Measurements from ENCODE around the gene FAM20C. TPM values are rescaled to one million over a fixed set of nuclear protein-coding genes. Genes with fewer than 3 reads are reported as not detected.

The FAM20C gene
- total RNA-seq, 1 experiment from 2014 or later: 87.9 TPM

GRCh38 chr7:171364-171904 is 20.9 kb upstream of the FAM20C start:
- Histone ChIP-seq H3K4me3 (ENCODE audit: low read length) (no peak overlapping the region), H3K36me3 (ENCODE audit: low read depth, low read length) (no peaks in the 10 kb centered on the region), H3K4me2 (ENCODE audit: low read length) (no peak overlapping the region), H3K9me3 (ENCODE audit: low read length) (no peaks in the 10 kb centered on the region), H3F3A (ENCODE audit: low read length, unreplicated experiment) (no peaks in the 10 kb centered on the region), H3K27me3 (ENCODE audit: low read length) (no peaks in the 10 kb centered on the region; the same call in 1 of the 2 replicates), H3K79me2 (ENCODE audit: low read length) (no peaks in the 10 kb centered on the region), H3K4me1 (ENCODE audit: insufficient read depth, low read length) (no peaks in the 10 kb centered on the region), H2AFZ (ENCODE audit: low read length) (no peak overlapping the region), H4K20me1 (ENCODE audit: low read length) (no peaks in the 10 kb centered on the region), H3K27ac (ENCODE audit: low read length) (no peak overlapping the region), H3K9me2 (replicated peaks; ENCODE audit: low read length) (no peaks in the 10 kb centered on the region), H3K9ac (ENCODE audit: low read length) (no peak overlapping the region)
- DNase-seq (no peak), ATAC-seq (no peak)
- no TSS peak for BruUV-seq (replicated peaks)
- CTCF ChIA-PET: no interaction called here
- POLR2A ChIA-PET (ENCODE audit: unreplicated experiment): no interaction called here
- intact Hi-C loops (cut with micrococcal nuclease): no loop called here
- TF ChIP-seq EZH2 (IDR thresholded peaks at IDR 0.05; ENCODE audit: low read length, unreplicated experiment): no peak
- TF ChIP-seq CTCF (conservative IDR thresholded peaks at IDR 0.05; ENCODE audit: low read depth, low read length): no peak

- ATAC-seq (no peak), DNase-seq (no peak)
- Histone ChIP-seq H4K20me1 (ENCODE audit: low read length) (no peaks in the 10 kb centered on the region), H3K27me3 (ENCODE audit: low read length) (no peaks in the 10 kb centered on the region; the same call in 1 of the 2 replicates), H3K9me2 (replicated peaks; ENCODE audit: low read length) (no peaks in the 10 kb centered on the region), H3K79me2 (ENCODE audit: low read length) (no peaks in the 10 kb centered on the region), H3K27ac (ENCODE audit: low read length) (no peak overlapping the region), H3K9me3 (ENCODE audit: low read length) (no peaks in the 10 kb centered on the region), H2AFZ (ENCODE audit: low read length) (no peak overlapping the region), H3K4me1 (ENCODE audit: insufficient read depth, low read length) (no peaks in the 10 kb centered on the region), H3K9ac (ENCODE audit: low read length) (no peak overlapping the region), H3K36me3 (ENCODE audit: low read depth, low read length) (no peaks in the 10 kb centered on the region), H3F3A (ENCODE audit: low read length, unreplicated experiment) (no peaks in the 10 kb centered on the region), H3K4me3 (ENCODE audit: low read length) (no peak overlapping the region), H3K4me2 (ENCODE audit: low read length) (no peak overlapping the region)
- CTCF ChIA-PET: no interaction called here
- no TSS peak for BruUV-seq (replicated peaks)
- POLR2A ChIA-PET (ENCODE audit: unreplicated experiment): no interaction called here
- intact Hi-C loops (cut with micrococcal nuclease): no loop called here
- TF ChIP-seq EZH2 (IDR thresholded peaks at IDR 0.05; ENCODE audit: low read length, unreplicated experiment): no peak
- no peak for TF ChIP-seq CTCF (conservative IDR thresholded peaks at IDR 0.05; ENCODE audit: low read depth, low read length)
- TF ChIP-seq EZH2phosphoT487 (IDR thresholded peaks at IDR 0.05; ENCODE audit: borderline replicate concordance, low read length): no peak
These were observed 20.4 kb upstream of the FAM20C start for GRCh38 chr7:171912-172515.

GRCh38 chr7:173209-173918 is 19.0 kb upstream of the FAM20C start:
- Histone ChIP-seq H3K4me1 (ENCODE audit: insufficient read depth, low read length) (no peaks in the 10 kb centered on the region), H3K9me3 (ENCODE audit: low read length) (no peaks in the 10 kb centered on the region), H3K4me3 (ENCODE audit: low read length) (no peak overlapping the region), H3F3A (ENCODE audit: low read length, unreplicated experiment) (no peaks in the 10 kb centered on the region), H3K27me3 (ENCODE audit: low read length) (no peaks in the 10 kb centered on the region; the same call in 1 of the 2 replicates), H3K36me3 (ENCODE audit: low read depth, low read length) (no peaks in the 10 kb centered on the region), H3K9me2 (replicated peaks; ENCODE audit: low read length) (no peaks in the 10 kb centered on the region), H3K4me2 (ENCODE audit: low read length) (no peak overlapping the region), H3K9ac (ENCODE audit: low read length) (no peak overlapping the region), H2AFZ (ENCODE audit: low read length) (no peak overlapping the region), H3K27ac (ENCODE audit: low read length) (no peak overlapping the region), H4K20me1 (ENCODE audit: low read length) (no peaks in the 10 kb centered on the region), H3K79me2 (ENCODE audit: low read length) (no peaks in the 10 kb centered on the region)
- ChIA-PET CTCF (no interaction called here), POLR2A (ENCODE audit: unreplicated experiment) (no interaction called here)
- ATAC-seq (no peak), DNase-seq (no peak)
- intact Hi-C loops (cut with micrococcal nuclease): no loop called here
- no peak for TF ChIP-seq EZH2 (IDR thresholded peaks at IDR 0.05; ENCODE audit: low read length, unreplicated experiment)
- TF ChIP-seq CTCF (conservative IDR thresholded peaks at IDR 0.05; ENCODE audit: low read depth, low read length): no peak
- TF ChIP-seq EZH2phosphoT487 (IDR thresholded peaks at IDR 0.05; ENCODE audit: borderline replicate concordance, low read length): no peak
- no TSS peak for BruUV-seq (replicated peaks)

All from PC-3 (cell line).